GM10266 (cell line): Measurements from ENCODE around the gene RTL10.

ENCODE experiments used
- DNase-seq: peaks from one replicate; pipeline ENCODE4 v3.0.0; 2012; ENCODE audit errors: extremely low spot score
- CTCF ChIP-seq: IDR thresholded peaks from 2 replicates; pipeline ENCODE4 v1.5.1; 2012; ENCODE audit warnings: mild to moderate bottlenecking, low read depth; ENCODE audit not compliant: control insufficient read depth, insufficient read depth; ENCODE audit errors: missing control alignments

RTL10 gene

GRCh38 chr22:19882446-19883381 is 28.0 kb upstream of the RTL10 start:
- TF ChIP-seq CTCF: no peak
- no peak for DNase-seq

GRCh38 chr22:19880786-19881569 is 26.3 kb upstream of the RTL10 start:
- no peak for TF ChIP-seq CTCF
- DNase-seq: no peak

- TF ChIP-seq CTCF: no peak
- DNase-seq: no peak
Measured at GRCh38 chr22:19879992-19880785, 25.5 kb upstream of the RTL10 start.

- no peak for DNase-seq
- TF ChIP-seq CTCF: no peak
Measured at GRCh38 chr22:19879643-19879991, 24.9 kb upstream of the RTL10 start.

- DNase-seq: no peak
Measured at GRCh38 chr22:19879246-19879570, 24.5 kb upstream of the RTL10 start.

More at GRCh38 chr22:19879246-19879570, 24.5 kb upstream of the RTL10 start:
- TF ChIP-seq CTCF: no peak
